HG03565 (cell line): Measurements from ENCODE around the gene CCDC3.

Source experiments
- ATAC-seq: cut with Tn5 transposase; IDR thresholded peaks from one replicate; pipeline ENCODE4 v1.9.1; 2021; ENCODE audit warnings: mild to moderate bottlenecking, moderate library complexity; ENCODE audit not compliant: unreplicated experiment

CCDC3 gene

DNA sequence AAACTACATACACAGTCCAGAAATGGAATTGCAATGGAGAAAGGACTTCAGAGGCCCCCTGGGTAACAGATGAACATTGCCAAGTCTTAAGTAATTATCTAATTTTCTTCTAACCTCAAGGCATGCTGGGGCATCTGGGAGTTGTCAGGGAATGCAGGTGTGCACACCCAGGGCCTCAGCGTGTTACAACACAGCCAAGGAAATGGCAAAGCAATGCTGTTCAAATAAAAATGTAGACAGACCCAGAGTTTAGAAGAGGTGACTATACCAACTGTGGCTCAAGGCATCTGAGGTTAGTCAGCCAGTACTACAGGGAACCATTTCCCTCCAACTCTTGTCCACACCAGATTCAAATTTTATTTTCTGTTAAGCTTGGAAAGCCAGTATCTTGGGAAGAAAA is 73.6 kb downstream of the CCDC3 start:
- ATAC-seq, result no peak

DNA sequence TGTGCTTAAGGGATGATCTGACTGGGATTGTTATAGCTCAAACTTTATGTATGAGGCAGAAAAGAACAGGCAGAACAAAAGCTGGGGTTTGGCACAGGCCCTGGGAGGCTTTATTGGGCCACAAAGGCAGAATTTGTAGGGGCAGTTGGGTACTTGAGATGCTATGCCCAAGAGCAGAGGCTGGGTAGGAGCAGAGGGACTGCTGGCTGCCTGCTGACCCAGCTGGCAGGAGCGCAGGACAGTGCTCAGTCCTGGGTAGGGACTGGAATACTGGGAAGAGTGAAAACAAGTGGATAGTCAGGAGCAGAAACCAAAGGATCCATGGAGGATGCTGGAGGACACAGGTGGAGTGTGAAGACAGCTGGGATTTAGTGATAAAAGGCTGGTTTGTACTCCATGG is 75.7 kb downstream of the CCDC3 start:
- ATAC-seq, result no peak

DNA sequence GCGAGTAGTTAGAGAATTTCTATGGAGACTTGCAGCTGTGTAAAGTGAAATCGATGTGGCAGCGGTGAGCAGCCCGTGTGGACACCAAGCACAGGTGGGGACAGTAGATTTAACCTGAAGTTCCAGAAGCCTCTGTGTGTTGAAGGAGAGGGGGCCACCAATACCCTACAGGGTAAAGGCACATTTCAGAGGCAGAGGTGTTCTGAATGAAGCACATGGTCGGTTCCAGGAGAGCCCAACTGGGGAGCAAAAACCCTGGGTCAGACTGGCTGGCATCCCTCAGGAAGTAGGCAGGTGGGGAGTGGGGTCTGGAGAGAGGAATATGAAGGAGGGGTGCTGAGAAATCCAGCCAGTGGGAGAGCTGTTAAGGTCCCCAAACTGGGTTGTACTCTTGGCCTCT is 76.6 kb downstream of the CCDC3 start:
- ATAC-seq, result no peak

GRCh38 chr10:12922117-12922900 is 79.2 kb downstream of the CCDC3 start:
- no peak for ATAC-seq

DNA sequence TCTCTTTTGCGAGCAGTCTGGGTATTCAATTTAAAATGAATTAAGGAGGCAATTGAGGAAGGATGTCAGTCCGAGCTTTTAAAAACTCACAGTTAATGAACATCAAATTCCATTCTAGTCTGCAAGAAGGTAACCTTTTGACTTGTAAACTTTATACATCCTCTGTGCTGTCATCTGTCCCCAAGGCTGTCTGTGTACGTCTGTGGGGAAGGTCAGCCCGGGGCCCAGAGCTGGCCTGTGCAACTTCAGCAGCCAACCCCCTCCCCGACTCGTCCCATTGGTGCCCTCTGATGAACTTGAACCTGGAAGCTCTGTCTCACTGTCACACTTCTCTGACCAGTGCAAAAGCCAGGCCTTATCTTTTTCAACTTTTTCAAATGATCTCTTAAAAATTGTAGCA is 80.3 kb downstream of the CCDC3 start:
- ATAC-seq, result no peak

GRCh38 chr10:12919574-12919973 is 81.9 kb downstream of the CCDC3 start:
- ATAC-seq, result no peak

DNA sequence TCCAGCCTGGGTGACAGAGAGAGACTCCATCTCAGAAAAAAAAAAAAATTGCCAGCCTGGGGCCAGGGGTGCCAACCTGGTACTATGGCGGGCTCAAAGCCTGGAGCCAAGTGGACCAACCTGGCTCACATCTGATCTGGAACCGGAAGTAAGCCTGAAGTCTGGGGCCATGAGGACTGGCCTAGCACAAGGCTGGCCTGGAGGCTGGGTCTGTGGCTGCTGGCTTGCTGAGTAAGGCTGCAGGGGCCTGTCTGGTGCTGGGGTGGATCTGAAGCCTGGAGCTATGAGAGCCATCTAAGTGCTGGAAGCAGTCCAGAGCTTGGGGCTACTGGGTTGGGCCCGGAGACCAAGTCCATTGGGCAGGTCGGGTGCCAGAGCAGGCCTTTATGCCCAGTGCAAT is 84.9 kb downstream of the CCDC3 start:
- no peak for ATAC-seq

- no peak for ATAC-seq
These were observed 85.8 kb downstream of the CCDC3 start for GRCh38 chr10:12915637-12916168.

DNA sequence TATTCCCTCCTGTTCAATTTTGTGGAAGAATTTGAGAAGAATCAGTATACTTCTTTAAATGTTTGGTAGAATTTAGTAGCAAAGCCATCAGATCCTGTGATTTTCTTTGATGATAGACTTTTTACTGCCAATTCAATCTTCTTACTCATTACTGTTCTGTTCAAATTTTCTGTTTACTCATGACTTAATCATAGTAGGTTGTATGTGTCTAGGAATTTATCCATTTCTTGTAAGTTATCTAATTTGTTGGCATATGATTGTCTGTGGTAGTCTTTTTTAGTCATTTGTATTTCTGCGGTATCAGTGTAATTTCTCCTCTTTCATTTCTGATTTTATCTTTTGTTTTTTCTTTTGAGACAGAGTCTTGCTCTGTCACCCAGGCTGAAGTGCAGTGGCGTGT is 87.4 kb downstream of the CCDC3 start:
- ATAC-seq, result no peak

GRCh38 chr10:12911795-12912194 is 89.7 kb downstream of the CCDC3 start:
- ATAC-seq, result no peak

GRCh38 chr10:12910835-12911234 is 90.7 kb downstream of the CCDC3 start:
- ATAC-seq, result no peak

- ATAC-seq, result no peak
These were observed 91.7 kb downstream of the CCDC3 start for GRCh38 chr10:12909836-12910185.

GRCh38 chr10:12909182-12909835 is 92.2 kb downstream of the CCDC3 start:
- ATAC-seq, result no peak

DNA sequence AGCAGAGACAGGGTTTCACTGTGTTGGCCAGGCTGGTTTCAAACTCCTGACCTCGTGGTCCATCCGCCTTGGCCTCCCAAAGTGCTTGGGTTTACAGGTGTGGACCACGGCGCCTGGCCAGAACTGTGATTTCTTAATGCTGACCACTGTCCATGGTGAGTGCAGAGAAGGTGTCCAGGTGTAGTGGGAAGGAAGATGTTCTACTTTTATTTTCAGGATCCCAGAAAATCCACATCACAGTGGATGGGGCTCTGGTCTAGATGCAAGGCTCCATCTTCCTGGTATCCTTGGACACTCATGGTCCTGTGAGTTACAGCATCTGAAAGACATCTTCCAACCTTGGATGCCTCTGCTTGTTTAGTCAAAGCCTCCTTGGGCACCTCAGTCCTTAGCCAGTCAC is 92.7 kb downstream of the CCDC3 start:
- no peak for ATAC-seq

DNA sequence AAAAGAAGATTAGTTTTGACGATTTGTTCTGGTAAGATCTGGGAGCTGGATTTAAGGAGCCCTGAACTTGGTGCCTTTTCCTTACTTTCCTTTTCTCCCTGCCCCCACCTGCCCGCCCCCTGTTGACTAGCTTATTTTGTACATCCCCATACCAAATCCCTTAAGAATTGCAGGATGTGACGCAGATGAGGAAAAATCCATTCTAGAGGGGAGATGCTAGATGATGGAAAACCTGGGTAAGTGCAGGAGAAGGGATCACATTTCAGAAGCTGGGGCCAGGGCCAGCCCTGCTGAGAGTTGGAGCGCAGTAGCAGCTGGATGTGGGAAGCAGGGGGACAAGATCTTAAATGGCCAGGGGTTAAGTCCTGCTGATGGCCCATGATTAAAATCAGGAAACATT is 93.9 kb downstream of the CCDC3 start:
- no peak for ATAC-seq

GRCh38 chr10:12906051-12906541 is 95.4 kb downstream of the CCDC3 start:
- ATAC-seq, result no peak

GRCh38 chr10:12905067-12905466 is 96.4 kb downstream of the CCDC3 start:
- ATAC-seq, result no peak

- no peak for ATAC-seq
These were observed 98.6 kb downstream of the CCDC3 start for GRCh38 chr10:12902851-12903358.

DNA sequence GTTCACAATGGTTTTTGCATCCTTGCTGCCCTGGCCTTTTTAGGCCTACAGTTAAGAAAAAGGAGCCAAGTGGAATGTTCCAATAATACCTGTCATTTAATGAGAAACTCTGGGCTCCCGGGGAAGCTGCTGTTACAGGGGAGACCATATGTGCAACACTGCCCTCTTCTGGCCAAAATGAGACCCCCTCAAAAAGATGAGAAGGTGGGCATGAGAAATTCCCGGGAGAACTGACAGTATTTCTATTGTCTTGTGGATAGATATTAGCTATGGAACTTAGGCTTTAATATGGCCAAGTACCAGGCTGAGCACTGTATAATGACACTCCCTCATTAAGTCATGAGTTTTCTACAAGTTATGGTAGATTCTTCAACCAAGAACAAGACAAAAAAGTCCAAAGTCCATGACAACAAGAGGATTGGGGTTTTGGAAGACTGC is 99.4 kb downstream of the CCDC3 start:
- no peak for ATAC-seq

DNA sequence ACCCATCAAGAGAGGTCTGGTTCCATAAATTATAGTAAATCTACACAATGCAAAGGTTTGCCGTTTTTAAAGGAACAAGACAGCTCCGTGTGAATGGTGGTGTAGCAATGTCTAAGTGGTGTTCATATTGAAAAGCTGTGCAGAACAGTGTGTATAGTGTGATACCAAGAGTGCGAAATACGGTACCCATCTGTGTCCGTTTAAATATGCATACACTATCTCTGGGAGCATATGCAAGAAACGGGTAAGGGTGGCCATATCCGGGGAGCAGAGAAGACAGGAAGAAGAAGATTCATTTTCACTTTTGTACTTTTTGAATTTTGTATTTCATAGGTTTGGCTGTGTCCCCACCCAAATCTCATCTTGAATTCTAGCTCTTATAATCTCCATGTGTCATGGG is 102.0 kb downstream of the CCDC3 start:
- no peak for ATAC-seq

- no peak for ATAC-seq
These were observed 103.2 kb downstream of the CCDC3 start for GRCh38 chr10:12898271-12898670.

- ATAC-seq, result no peak
These were observed 104.2 kb downstream of the CCDC3 start for GRCh38 chr10:12897278-12897677.
